GM19455 (cell line): ENCODE measurements around the gene CAST.
"Not testable (repeated sequence)": the region's sequence is repeated elsewhere in the genome, so short reads cannot be mapped to it uniquely, and the experiment has no call there.

Experiments
- ATAC-seq: cut with Tn5 transposase; IDR thresholded peaks from one replicate; pipeline ENCODE4 v1.9.1; 2021; ENCODE audit not compliant: unreplicated experiment

Gene CAST

GRCh38 chr5:96661855-96662724, at the start of gene CAST:
CAST (plus strand) TSS chr5:96662376; CDS start chr5:96662423, 47 bp downstream.
- ATAC-seq, result peak; percentile 57

GRCh38 chr5:96614110-96614691, 48.0 kb upstream of the CAST start:
- ATAC-seq, result peak; percentile 57

- ATAC-seq, result no peak
Measured at GRCh38 chr5:96615223-96615622, 47.0 kb upstream of the CAST start.

- ATAC-seq, result no peak
Measured at GRCh38 chr5:96616801-96617200, 45.4 kb upstream of the CAST start.

- not testable (repeated sequence) for ATAC-seq
Measured at GRCh38 chr5:96618311-96619016, 43.7 kb upstream of the CAST start.

- no peak for ATAC-seq
Measured at GRCh38 chr5:96619946-96620345, 42.2 kb upstream of the CAST start.

GRCh38 chr5:96624596-96624995, 37.6 kb upstream of the CAST start:
- ATAC-seq, result no peak

GRCh38 chr5:96625365-96625764, 36.8 kb upstream of the CAST start:
- ATAC-seq, result no peak

- ATAC-seq, result no peak
Measured at GRCh38 chr5:96626956-96627355, 35.2 kb upstream of the CAST start.

- no peak for ATAC-seq
Measured at GRCh38 chr5:96627792-96628398, 34.3 kb upstream of the CAST start.

GRCh38 chr5:96628406-96628805, 33.8 kb upstream of the CAST start:
- ATAC-seq, result no peak

GRCh38 chr5:96629774-96630173, 32.4 kb upstream of the CAST start:
- ATAC-seq, result no peak

GRCh38 chr5:96633820-96634219, 28.4 kb upstream of the CAST start:
- no peak for ATAC-seq

GRCh38 chr5:96634881-96635280, 27.3 kb upstream of the CAST start:
- no peak for ATAC-seq

- no peak for ATAC-seq
Measured at GRCh38 chr5:96636046-96636445, 26.1 kb upstream of the CAST start.

- no peak for ATAC-seq
Measured at GRCh38 chr5:96636594-96636993, 25.6 kb upstream of the CAST start.

- ATAC-seq, result no peak
Measured at GRCh38 chr5:96637196-96637595, 25.0 kb upstream of the CAST start.

- ATAC-seq, result no peak
Measured at GRCh38 chr5:96638561-96638960, 23.6 kb upstream of the CAST start.

- no peak for ATAC-seq
Measured at GRCh38 chr5:96640696-96641095, 21.5 kb upstream of the CAST start.

- ATAC-seq, result no peak
Measured at GRCh38 chr5:96641368-96642280, 20.6 kb upstream of the CAST start.
